ENCODE measurements around the gene HEATR5B.
"Not testable (repeated sequence)": the region's sequence is repeated elsewhere in the genome, so short reads cannot be mapped to it uniquely, and the experiment has no call there.

Gene HEATR5B

GRCh38 chr2:37061776-37062175, 22.4 kb downstream of the HEATR5B start:
- DNase-seq (ENCODE audit: low read depth): no peak

- no peak for DNase-seq (ENCODE audit: low read depth)
Observed at GRCh38 chr2:37061013-37061711, 23.0 kb downstream of the HEATR5B start.

DNA sequence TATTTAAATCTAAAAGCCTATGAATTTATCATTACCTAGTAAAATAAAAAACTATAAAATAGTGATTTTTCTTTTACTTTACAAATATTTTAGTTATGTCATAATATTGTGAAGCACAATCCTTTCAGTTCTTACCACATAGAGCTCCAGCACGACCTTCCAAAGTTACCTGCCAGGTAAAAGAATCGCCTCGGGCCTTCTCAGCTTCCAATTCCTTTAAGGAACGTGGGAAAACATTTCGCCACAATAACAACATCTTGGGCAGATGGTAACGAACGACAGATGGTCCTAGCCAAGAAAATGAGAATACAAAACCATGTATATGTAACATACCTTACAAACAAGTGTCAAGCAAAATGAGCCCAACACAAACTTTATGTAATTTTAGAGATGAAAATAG, 23.7 kb downstream of the HEATR5B start:
- DNase-seq (ENCODE audit: low read depth): no peak

DNA sequence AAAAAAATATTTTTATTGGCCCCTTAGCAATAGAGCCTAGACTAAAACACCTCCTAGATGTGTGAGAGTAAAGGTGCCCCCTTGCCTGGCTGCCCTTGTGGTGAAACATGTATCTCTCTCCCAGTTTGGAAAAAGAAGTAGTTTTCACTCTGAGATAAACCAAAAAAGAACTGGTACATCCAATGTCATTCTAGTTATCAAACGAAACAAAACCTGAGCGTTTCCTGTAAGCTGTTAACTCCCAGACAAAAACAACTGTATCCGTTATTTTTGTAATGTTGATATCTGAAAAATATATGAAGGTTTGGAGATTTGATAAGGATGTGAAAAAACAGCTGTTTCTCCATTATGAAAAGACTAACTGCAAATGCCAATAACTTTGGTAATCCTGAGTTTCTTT, 24.3 kb downstream of the HEATR5B start:
- no peak for DNase-seq (ENCODE audit: low read depth)

GRCh38 chr2:37052600-37053332, 31.4 kb downstream of the HEATR5B start:
- DNase-seq (ENCODE audit: low read depth): no peak

GRCh38 chr2:37039580-37039979, 44.6 kb downstream of the HEATR5B start:
- no peak for DNase-seq (ENCODE audit: low read depth)

- DNase-seq (ENCODE audit: low read depth): no peak
Observed at GRCh38 chr2:37037771-37038170, 46.4 kb downstream of the HEATR5B start.

- no peak for DNase-seq (ENCODE audit: low read depth)
Observed at GRCh38 chr2:37029758-37030157, 54.4 kb downstream of the HEATR5B start.

DNA sequence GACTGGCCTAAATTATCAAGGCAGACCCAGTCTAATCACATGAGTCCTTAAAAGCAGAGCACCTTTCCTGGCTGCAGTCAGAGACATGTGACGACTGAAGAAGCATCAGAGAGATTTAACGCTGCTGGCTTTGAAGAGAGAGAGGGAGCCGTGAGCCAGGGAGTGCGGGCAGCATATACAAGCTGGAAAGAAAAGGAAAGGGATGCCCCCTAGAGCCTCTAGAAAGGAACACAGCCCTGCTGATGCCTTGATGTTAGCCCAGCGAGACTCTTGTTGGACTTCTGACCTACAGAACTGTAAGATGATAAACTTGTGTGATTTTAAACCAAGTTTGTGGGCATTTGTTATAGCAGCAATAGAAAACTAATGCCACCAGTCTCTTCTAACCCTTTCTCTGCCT, 58.1 kb downstream of the HEATR5B start:
- no peak for DNase-seq (ENCODE audit: low read depth)

DNA sequence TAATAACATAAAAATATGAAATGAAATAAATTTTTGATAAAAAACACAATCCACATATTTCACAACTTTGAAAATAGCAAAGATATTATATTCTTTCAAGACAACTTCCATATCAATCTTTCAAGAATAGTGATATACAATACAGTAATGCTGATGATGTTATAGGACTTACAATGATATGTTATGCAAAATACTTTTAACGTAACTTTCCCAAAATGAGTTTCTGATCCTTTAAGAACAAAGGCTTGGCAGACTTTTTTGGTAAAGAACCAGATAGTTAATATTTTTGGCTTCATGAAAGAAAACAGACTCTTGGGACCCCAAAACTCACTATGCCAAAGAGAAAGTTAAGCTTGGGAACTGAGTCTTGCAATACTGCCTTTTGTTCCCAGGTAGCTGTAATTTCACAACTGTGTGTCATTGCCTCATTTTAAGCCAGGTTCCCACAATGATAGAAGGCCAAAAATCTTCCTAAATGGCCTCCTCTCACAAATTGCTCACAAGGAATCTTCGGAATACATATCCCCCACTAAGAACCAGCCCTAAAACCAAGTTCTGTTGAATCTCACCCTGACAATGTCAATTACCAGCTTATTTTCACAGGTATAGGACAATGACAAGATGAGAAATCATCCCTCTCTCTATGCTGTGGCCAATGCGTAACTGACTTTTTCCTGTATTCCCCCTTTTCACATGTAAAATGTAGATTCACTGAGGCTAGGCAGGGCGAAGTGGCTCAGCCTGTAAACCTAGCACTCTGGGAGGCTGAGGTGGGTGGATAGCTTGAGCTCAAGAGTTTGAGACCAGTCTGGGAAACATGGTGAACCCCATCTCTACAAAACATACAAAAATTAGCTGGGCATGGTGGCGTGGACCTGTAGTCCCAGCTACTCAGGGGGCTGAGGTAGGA, 63.0 kb downstream of the HEATR5B start:
- DNase-seq (ENCODE audit: low read depth): no peak

- no peak for DNase-seq (ENCODE audit: low read depth)
Observed at GRCh38 chr2:37020212-37020886, 63.8 kb downstream of the HEATR5B start.

DNA sequence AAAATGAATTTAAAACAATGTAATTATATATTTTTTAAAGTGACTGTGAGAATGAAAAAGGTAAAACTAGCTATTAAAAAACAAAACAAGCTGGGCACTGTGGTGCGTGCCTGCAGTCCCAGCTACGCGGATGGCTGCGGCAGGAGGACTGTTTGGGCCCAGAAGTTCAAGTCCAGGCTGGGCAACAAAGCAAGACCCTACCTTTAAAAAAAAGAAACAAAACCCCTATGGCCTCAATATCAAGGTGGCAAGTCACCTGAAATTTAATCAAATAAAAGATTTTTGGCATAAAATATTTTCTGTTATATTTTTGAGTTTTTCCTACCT, 70.9 kb downstream of the HEATR5B start:
- DNase-seq (ENCODE audit: low read depth): no peak

- DNase-seq (ENCODE audit: low read depth): no peak
Observed at GRCh38 chr2:37011130-37011529, 73.0 kb downstream of the HEATR5B start.

GRCh38 chr2:37005118-37005868, 78.9 kb downstream of the HEATR5B start:
- DNase-seq (ENCODE audit: low read depth): no peak

DNA sequence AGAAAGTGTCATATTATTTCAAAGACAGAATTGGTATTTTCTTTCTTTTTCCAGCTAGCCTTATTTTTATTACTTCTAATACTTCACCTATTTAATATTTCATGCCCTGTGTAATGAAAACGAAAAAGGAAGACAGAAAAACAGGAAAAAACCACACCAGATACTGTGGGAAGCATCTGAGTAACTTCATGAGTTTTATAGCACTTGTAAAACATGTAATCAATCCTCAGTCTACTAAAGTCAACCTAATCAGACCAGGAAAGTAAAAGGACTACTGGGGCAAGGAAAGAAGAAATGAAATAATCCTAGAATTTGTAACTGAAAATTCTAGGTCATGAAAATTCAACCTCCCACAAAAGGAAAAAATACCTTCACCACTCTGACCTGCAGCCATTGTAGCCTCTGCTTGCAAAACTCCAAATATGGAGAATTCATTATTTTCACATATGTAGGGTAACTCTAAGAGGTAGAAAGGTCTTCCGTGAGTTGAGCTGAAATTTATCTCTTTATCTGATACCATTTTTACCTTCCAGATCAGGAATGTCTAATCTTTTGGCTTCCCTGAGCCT, 83.1 kb downstream of the HEATR5B start:
- no peak for DNase-seq (ENCODE audit: low read depth)

- no peak for DNase-seq (ENCODE audit: low read depth)
Observed at GRCh38 chr2:37000318-37000717, 83.9 kb downstream of the HEATR5B start.

DNA sequence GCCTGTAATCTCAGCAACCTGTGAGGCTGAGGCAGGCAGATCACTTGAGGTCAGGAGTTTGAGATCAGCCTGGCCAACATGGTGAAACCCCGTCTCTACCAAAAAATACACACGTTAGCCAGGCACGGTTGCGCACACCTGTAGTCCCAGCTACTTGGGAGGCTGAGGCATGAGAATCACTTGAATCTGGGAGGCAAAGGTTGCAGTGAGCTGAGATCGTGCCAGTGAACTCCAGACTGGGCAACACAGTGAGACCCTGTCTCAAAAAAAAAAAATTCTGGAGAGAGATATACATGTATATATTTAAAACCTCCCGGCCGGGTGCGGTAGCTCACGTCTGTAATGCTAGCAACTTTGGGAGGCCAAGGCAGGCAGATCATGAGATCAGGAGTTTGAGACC, 84.8 kb downstream of the HEATR5B start:
- not testable (repeated sequence) for DNase-seq (ENCODE audit: low read depth)

DNA sequence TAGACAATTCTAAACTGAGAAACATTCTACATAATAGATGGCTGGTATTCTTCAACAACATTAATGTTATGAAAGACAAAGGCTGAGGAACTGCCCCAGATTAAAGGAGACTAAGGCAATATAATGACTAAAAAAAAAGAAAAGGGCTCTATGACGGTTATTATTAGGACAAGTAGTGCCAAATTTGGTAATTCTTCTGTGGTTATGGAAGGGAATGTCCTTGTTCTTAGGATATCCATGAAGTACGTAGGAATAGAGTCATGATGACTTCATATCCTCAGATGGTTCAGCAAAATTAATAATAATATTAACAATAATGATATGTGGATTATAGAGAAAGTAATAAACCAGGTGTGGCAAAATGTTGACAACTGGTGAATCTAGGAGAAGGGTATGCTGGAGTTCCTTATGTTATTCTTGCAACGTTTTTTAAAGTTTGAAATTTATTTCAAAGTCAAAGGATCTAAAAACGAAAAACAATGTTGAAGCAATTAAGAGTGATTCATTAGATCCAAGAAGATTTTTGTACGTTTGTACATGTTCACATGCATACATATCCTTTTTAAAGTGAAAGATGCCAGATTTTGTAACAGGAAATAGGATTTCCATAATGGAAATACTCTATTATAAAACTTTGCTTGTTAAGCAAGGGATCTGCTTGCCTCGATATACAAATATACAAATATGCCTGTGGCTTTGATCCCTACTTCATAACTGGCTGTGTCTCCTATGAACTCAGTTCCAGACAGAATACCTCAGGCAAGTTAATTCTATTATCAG, 90.1 kb downstream of the HEATR5B start:
- DNase-seq (ENCODE audit: low read depth): no peak

GRCh38 chr2:36988008-36988407, 96.2 kb downstream of the HEATR5B start:
- DNase-seq (ENCODE audit: low read depth): no peak

DNA sequence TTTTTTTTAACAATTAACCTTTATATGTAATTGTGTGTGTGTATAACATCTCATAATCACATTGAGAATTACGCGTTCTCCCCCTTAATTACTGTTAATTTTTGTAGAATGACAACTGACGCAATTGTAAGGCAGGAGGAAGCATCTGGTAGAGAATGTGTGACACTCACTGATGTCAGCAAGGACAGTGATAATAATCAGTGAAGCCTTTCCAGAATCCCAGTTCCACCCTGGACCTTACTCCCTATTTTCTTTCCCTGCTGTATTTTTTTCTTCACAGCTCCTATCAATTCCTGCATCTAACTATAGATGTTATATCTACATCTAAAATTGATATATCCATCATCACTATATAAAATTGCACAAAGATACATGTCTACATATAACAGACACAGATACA, 101.7 kb downstream of the HEATR5B start:
- no peak for DNase-seq (ENCODE audit: low read depth)

All from activated T-cell treated with anti-CD3 and anti-CD28 coated beads for 48 hours (primary cell).